ENCODE data around the gene KLK12. TPM values are rescaled to one million over a fixed set of nuclear protein-coding genes. Genes with fewer than 3 reads are reported as not detected.

The KLK12 gene
- total RNA-seq, 2 experiments from 2014 or later: not detected

GRCh38 chr19:51065221-51065960 lies 30.6 kb upstream of the KLK12 start:
- Mint-ChIP-seq H3K27me3 (peaks cover 53% of the 10 kb centered on the region), H3K4me1 (peaks cover 1% of the 10 kb centered on the region), H3K4me3 (peak overlapping the region; percentile 36), H3K27ac (no peak overlapping the region), H3K36me3 (no peaks in the 10 kb centered on the region), H3K9me3 (no peaks in the 10 kb centered on the region)
- DNase-seq: no peak

- H3K36me3 Mint-ChIP-seq: no peaks in the 10 kb centered on the region
- no peak for DNase-seq
- no peak within 1 kb of the TSS for H3K27ac Mint-ChIP-seq
- H3K4me1 Mint-ChIP-seq: peaks cover 1% of the 10 kb centered on the region
- H3K27me3 Mint-ChIP-seq: peaks cover 58% of the 10 kb centered on the region
- H3K4me3 Mint-ChIP-seq: peak within 1 kb of the TSS; percentile 36
- H3K9me3 Mint-ChIP-seq: no peaks in the 10 kb centered on the region
These were observed 29.9 kb upstream of the KLK12 start, which contains the start of gene KLK13 for GRCh38 chr19:51064534-51065220. Gene KLK13, minus strand, starts transcription at chr19:51065092. Its CDS starts 25 bp downstream, at chr19:51065067.

- no peak for DNase-seq
- Mint-ChIP-seq H3K36me3 (no peaks in the 10 kb centered on the region), H3K27me3 (peaks cover 61% of the 10 kb centered on the region), H3K27ac (no peak overlapping the region), H3K9me3 (no peaks in the 10 kb centered on the region), H3K4me1 (peaks cover 1% of the 10 kb centered on the region), H3K4me3 (no peak overlapping the region)
These were observed 28.9 kb upstream of the KLK12 start for GRCh38 chr19:51063664-51064063.

GRCh38 chr19:51060973-51061372 lies 26.2 kb upstream of the KLK12 start:
- H3K9me3 Mint-ChIP-seq: no peaks in the 10 kb centered on the region
- no peak overlapping the region for H3K27ac Mint-ChIP-seq
- DNase-seq: no peak
- no peak overlapping the region for H3K4me3 Mint-ChIP-seq
- H3K27me3 Mint-ChIP-seq: peaks cover 55% of the 10 kb centered on the region
- H3K36me3 Mint-ChIP-seq: no peaks in the 10 kb centered on the region
- H3K4me1 Mint-ChIP-seq: peaks cover 1% of the 10 kb centered on the region

GRCh38 chr19:51060336-51060735 lies 25.5 kb upstream of the KLK12 start:
- no peak overlapping the region for H3K27ac Mint-ChIP-seq
- H3K4me3 Mint-ChIP-seq: no peak overlapping the region
- H3K9me3 Mint-ChIP-seq: no peaks in the 10 kb centered on the region
- no peaks in the 10 kb centered on the region for H3K36me3 Mint-ChIP-seq
- DNase-seq: no peak
- peaks cover 1% of the 10 kb centered on the region for H3K4me1 Mint-ChIP-seq
- peaks cover 50% of the 10 kb centered on the region for H3K27me3 Mint-ChIP-seq

GRCh38 chr19:51059715-51060114 lies 24.9 kb upstream of the KLK12 start:
- no peak overlapping the region for H3K27ac Mint-ChIP-seq
- H3K4me1 Mint-ChIP-seq: no peaks in the 10 kb centered on the region
- DNase-seq: no peak
- H3K4me3 Mint-ChIP-seq: no peak overlapping the region
- H3K9me3 Mint-ChIP-seq: no peaks in the 10 kb centered on the region
- H3K36me3 Mint-ChIP-seq: no peaks in the 10 kb centered on the region
- H3K27me3 Mint-ChIP-seq: peaks cover 52% of the 10 kb centered on the region

- peaks cover 37% of the 10 kb centered on the region for H3K27me3 Mint-ChIP-seq
- no peaks in the 10 kb centered on the region for H3K9me3 Mint-ChIP-seq
- H3K4me1 Mint-ChIP-seq: no peaks in the 10 kb centered on the region
- no peak overlapping the region for H3K27ac Mint-ChIP-seq
- H3K4me3 Mint-ChIP-seq: no peak overlapping the region
- no peak for DNase-seq
- no peaks in the 10 kb centered on the region for H3K36me3 Mint-ChIP-seq
These were observed 21.1 kb upstream of the KLK12 start for GRCh38 chr19:51055866-51056265.

GRCh38 chr19:51047031-51047335 lies 12.2 kb upstream of the KLK12 start:
- no peak for DNase-seq
- H3K9me3 Mint-ChIP-seq: no peaks in the 10 kb centered on the region
- H3K4me1 Mint-ChIP-seq: no peaks in the 10 kb centered on the region
- H3K36me3 Mint-ChIP-seq: no peaks in the 10 kb centered on the region
- H3K4me3 Mint-ChIP-seq: no peak overlapping the region
- no peak overlapping the region for H3K27ac Mint-ChIP-seq
- peaks cover 24% of the 10 kb centered on the region for H3K27me3 Mint-ChIP-seq

- H3K9me3 Mint-ChIP-seq: no peaks in the 10 kb centered on the region
- H3K27ac Mint-ChIP-seq: no peak overlapping the region
- H3K4me3 Mint-ChIP-seq: no peak overlapping the region
- DNase-seq: no peak
- no peaks in the 10 kb centered on the region for H3K4me1 Mint-ChIP-seq
- H3K36me3 Mint-ChIP-seq: no peaks in the 10 kb centered on the region
- H3K27me3 Mint-ChIP-seq: peaks cover 24% of the 10 kb centered on the region
These were observed 9.5 kb upstream of the KLK12 start for GRCh38 chr19:51044327-51044726.

- no peak overlapping the region for H3K4me3 Mint-ChIP-seq
- no peaks in the 10 kb centered on the region for H3K36me3 Mint-ChIP-seq
- DNase-seq: no peak
- no peaks in the 10 kb centered on the region for H3K9me3 Mint-ChIP-seq
- H3K4me1 Mint-ChIP-seq: no peaks in the 10 kb centered on the region
- peaks cover 20% of the 10 kb centered on the region for H3K27me3 Mint-ChIP-seq
- H3K27ac Mint-ChIP-seq: no peak overlapping the region
These were observed 8.7 kb upstream of the KLK12 start for GRCh38 chr19:51043497-51043896.

GRCh38 chr19:51040151-51040550 lies 5.3 kb upstream of the KLK12 start:
- Mint-ChIP-seq H3K4me1 (no peaks in the 10 kb centered on the region), H3K27ac (no peak overlapping the region), H3K27me3 (peaks cover 3% of the 10 kb centered on the region), H3K9me3 (no peaks in the 10 kb centered on the region), H3K4me3 (no peak overlapping the region), H3K36me3 (no peaks in the 10 kb centered on the region)
- no peak for DNase-seq

- Mint-ChIP-seq H3K27me3 (peaks cover 21% of the 10 kb centered on the region), H3K9me3 (no peaks in the 10 kb centered on the region)
These were observed 1.7 kb upstream of the KLK12 start for GRCh38 chr19:51036519-51036918.

GRCh38 chr19:51031880-51032225 lies 2.9 kb downstream of the KLK12 start:
- Mint-ChIP-seq H3K9me3 (no peaks in the 10 kb centered on the region), H3K27ac (no peak overlapping the region), H3K4me3 (no peak overlapping the region), H3K36me3 (no peaks in the 10 kb centered on the region), H3K4me1 (no peaks in the 10 kb centered on the region), H3K27me3 (peaks cover 46% of the 10 kb centered on the region)
- DNase-seq: no peak

More at GRCh38 chr19:51036519-51036918, 1.7 kb upstream of the KLK12 start:
- no peaks in the 10 kb centered on the region for H3K4me1 Mint-ChIP-seq
- DNase-seq: no peak
- no peaks in the 10 kb centered on the region for H3K36me3 Mint-ChIP-seq
- H3K4me3 Mint-ChIP-seq: no peak overlapping the region
- no peak overlapping the region for H3K27ac Mint-ChIP-seq

GRCh38 chr19:51031220-51031879 lies 3.5 kb downstream of the KLK12 start:
- Mint-ChIP-seq H3K9me3 (no peaks in the 10 kb centered on the region), H3K36me3 (no peaks in the 10 kb centered on the region), H3K27ac (no peak overlapping the region), H3K4me1 (no peaks in the 10 kb centered on the region), H3K27me3 (peaks cover 49% of the 10 kb centered on the region), H3K4me3 (no peak overlapping the region)
- no peak for DNase-seq

GRCh38 chr19:51030631-51031030 lies 4.2 kb downstream of the KLK12 start:
- H3K4me1 Mint-ChIP-seq: no peaks in the 10 kb centered on the region
- H3K36me3 Mint-ChIP-seq: no peaks in the 10 kb centered on the region
- no peak overlapping the region for H3K4me3 Mint-ChIP-seq
- H3K27me3 Mint-ChIP-seq: peaks cover 54% of the 10 kb centered on the region
- no peak overlapping the region for H3K27ac Mint-ChIP-seq
- H3K9me3 Mint-ChIP-seq: no peaks in the 10 kb centered on the region
- no peak for DNase-seq
